Measurements from ENCODE around the gene PGAP6.
"Not testable (repeated sequence)": the region's sequence is repeated elsewhere in the genome, so short reads cannot be mapped to it uniquely, and the experiment has no call there.

The PGAP6 gene

DNA sequence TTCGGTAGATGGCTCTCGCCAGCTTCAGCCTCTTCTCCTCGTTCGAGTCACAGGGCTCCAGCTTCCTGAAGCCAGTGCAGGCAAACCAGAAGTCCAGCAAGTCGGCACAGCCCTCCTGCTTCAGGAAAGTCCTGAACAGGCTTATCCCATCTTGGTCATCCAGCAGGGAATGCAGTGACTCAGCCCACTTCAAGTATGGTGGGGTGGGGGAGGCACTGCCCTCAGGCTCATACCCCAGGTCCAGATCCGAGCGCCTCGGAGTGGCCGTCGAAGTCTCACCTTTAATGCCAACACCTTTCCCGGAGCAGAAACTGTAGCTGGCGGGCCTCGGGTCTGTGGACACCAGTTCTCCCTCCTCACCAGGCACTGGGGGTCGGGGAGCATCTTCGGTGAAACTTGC lies 35.2 kb downstream of the PGAP6 start:
- no peak overlapping the region for H3K4me3 ChIP-seq (ENCODE audit: low read depth, low read length)
- TF ChIP-seq, protein P1, sequence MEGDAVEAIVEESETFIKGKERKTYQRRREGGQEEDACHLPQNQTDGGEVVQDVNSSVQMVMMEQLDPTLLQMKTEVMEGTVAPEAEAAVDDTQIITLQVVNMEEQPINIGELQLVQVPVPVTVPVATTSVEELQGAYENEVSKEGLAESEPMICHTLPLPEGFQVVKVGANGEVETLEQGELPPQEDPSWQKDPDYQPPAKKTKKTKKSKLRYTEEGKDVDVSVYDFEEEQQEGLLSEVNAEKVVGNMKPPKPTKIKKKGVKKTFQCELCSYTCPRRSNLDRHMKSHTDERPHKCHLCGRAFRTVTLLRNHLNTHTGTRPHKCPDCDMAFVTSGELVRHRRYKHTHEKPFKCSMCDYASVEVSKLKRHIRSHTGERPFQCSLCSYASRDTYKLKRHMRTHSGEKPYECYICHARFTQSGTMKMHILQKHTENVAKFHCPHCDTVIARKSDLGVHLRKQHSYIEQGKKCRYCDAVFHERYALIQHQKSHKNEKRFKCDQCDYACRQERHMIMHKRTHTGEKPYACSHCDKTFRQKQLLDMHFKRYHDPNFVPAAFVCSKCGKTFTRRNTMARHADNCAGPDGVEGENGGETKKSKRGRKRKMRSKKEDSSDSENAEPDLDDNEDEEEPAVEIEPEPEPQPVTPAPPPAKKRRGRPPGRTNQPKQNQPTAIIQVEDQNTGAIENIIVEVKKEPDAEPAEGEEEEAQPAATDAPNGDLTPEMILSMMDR (IDR thresholded peaks at IDR 0.05; ENCODE audit: low read depth, low read length) = no peak
- no peak for TF ChIP-seq POLR2A (IDR thresholded peaks at IDR 0.05; ENCODE audit: extremely low read depth, insufficient read length)
- TF ChIP-seq MYC (IDR thresholded peaks at IDR 0.05; ENCODE audit: low read depth, low read length) = no peak
- TF ChIP-seq, protein P2, sequence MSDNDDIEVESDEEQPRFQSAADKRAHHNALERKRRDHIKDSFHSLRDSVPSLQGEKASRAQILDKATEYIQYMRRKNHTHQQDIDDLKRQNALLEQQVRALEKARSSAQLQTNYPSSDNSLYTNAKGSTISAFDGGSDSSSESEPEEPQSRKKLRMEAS (IDR thresholded peaks at IDR 0.05; ENCODE audit: low read depth, low read length) = no peak
- DNase-seq (ENCODE audit: low read depth) = no peak

DNA sequence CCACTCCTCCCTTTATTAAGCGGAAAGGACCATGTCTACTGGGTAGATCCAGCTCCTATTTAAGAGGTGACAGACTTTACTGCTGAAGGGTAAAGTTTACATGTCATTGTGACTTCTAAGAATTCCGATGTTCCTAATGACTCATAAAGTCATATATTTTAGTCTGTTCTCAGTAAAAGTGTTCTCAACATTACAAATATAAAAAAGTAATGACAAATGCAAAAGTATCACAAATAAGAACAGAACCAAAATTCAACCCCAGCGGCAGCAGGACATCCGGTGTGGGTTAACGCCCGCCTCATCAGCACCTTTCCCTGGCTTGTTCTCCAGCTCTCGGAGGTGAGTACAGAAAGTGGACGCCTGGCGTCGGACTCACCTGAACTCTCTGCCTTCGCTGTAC lies 36.0 kb downstream of the PGAP6 start:
- TF ChIP-seq MYC (IDR thresholded peaks at IDR 0.05; ENCODE audit: low read depth, low read length) (no peak), POLR2A (IDR thresholded peaks at IDR 0.05; ENCODE audit: extremely low read depth, insufficient read length) (no peak)
- TF ChIP-seq, protein P1 (IDR thresholded peaks at IDR 0.05; ENCODE audit: low read depth, low read length) = no peak
- TF ChIP-seq, protein P2 (IDR thresholded peaks at IDR 0.05; ENCODE audit: low read depth, low read length) = no peak
- no peak for DNase-seq (ENCODE audit: low read depth)
- H3K4me3 ChIP-seq (ENCODE audit: low read depth, low read length) = no peak overlapping the region

DNA sequence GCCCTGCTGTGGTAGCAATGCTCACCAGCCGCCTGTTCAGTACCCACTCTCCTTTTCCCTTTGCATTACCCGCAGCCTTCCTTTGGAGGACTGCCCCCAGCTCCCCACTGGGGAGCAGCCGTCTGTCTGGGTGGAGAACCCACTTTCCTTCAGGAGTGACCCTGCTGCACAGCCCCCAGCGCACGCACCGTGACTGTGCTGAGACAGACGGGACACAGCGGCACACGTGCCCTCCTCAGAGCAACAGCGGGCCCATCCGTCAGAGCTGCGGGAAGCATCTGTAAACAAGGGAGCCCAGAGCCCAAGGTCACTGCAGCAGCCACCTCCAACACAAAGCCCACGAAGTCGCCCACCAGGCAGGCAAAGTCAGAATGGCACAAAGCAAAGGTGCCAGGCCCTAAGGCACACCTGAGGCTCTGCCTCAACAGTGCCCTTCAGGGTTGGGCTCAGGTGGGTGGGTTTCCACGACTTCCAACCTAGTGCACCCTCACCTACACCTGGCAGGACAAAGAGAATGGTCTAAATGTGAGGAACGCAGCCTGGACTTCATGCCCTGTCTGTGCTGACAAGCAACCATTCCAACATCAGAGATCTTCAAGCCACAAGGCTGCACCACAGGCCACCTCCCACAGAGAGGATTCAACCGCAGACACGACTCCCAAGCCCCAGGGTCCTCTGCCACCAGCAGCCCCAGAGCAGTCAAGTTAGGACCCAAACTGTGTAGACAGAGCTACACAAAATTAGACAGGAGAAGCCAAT lies 39.1 kb downstream of the PGAP6 start:
- DNase-seq (ENCODE audit: low read depth) = peak; percentile 92
- TF ChIP-seq, protein P1 (IDR thresholded peaks at IDR 0.05; ENCODE audit: low read depth, low read length) = no peak
- TF ChIP-seq, protein P2 (IDR thresholded peaks at IDR 0.05; ENCODE audit: low read depth, low read length) = peak; percentile 53
- TF ChIP-seq POLR2A (IDR thresholded peaks at IDR 0.05; ENCODE audit: extremely low read depth, insufficient read length) (no peak), MYC (IDR thresholded peaks at IDR 0.05; ENCODE audit: low read depth, low read length) (peak; percentile 22; the same call in 1 of the 2 replicates)
- peak overlapping the region; percentile 32 for H3K4me3 ChIP-seq (ENCODE audit: low read depth, low read length)

DNA sequence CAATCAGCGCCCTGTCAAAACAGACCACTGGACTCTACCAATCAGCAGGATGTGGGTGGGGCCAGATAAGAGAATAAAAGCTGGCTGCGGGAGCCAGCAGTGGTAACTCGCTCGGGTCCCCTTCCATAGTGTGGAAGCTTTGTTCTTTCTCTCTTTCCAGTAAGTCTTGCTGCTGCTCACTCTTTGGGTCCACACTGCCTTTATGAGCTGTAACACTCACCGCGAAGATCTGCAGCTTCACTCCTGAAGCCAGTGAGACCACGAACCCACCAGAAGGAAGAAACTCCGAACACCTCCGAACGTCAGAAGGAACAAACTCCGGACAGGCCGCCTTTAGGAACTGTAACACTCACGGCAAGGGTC lies 39.8 kb downstream of the PGAP6 start:
- not testable (repeated sequence) for DNase-seq (ENCODE audit: low read depth)

DNA sequence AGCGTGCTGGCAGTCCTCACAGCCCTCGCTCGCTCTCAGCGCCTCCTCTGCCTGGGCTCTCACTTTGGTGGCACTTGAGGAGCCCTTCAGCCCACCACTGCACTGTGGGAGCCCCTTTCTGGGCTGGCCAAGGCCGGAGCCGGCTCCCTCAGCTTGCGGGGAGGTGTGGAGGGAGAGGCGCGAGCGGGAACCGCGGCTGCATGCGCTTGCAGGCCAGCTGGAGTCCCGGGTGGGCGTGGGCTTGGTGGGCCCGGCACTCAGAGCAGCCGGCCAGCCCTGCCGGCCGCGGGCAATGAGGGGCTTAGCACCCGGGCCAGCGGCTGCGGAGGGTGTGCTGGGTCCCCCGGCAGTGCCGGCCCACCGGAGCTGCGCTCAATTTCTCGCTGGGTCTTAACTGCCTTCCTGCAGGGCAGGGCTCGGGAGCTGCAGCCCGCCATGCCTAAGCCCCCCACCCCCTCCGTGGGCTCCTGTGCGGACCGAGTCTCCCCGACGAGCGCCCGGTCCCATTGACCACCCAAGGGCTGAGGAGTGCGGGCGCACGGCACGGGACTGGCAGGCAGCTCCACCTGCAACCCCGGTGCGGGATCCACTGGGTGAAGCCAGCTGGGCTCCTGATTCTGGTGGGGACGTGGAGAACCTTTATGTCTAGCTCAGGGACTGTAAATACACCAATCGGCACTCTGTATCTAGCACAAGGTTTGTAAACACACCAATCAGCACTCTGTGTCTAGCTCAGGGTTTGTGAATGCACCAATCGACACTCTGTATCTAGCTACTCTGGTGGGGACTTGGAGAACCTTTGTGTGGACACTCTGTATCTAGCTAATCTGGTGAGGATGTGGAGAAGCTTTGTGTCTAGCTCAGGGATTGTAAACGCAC lies 40.4 kb downstream of the PGAP6 start:
- H3K4me3 ChIP-seq (ENCODE audit: low read depth, low read length); DNase-seq (ENCODE audit: low read depth): not testable (repeated sequence)

More for the DNA sequence above, 39.8 kb downstream of the PGAP6 start:
- H3K4me3 ChIP-seq (ENCODE audit: low read depth, low read length) = not testable (repeated sequence)

DNA sequence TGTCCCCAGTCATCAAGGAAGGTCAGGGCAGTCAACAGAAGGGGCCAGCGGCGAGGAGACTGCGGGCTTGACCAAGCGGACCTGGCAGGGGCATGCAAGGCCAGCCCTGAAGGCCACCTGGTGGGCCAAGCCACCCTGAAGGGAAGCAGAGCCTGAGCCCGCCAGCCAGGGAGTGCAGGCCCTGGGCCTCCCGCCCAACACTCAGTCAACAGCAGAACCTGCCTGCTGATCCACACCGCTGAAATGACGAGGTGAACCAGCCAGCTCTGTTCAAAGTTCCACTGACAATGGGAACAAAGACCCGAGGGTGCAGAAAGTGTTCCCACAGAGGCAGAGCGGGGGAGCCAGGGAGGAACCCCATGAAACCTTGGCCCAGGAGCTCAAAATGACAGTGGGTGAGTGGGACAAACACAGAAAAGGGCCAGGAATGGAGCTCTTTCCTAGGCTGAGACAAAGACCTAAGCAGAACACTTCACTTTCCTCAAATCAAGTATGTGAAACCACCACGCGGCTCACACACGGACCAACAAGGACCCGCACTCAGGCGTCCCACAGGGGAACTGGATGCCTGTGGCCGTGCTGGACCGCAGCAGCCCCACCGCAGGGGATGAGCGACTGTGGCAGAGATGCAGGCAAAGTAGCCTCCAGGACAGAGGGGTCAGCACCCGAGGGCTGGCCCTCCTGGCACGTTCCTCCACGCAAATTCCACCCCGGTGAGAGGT lies 41.2 kb downstream of the PGAP6 start:
- TF ChIP-seq, protein P2 (IDR thresholded peaks at IDR 0.05; ENCODE audit: low read depth, low read length) = no peak
- TF ChIP-seq MYC (IDR thresholded peaks at IDR 0.05; ENCODE audit: low read depth, low read length) (no peak), POLR2A (IDR thresholded peaks at IDR 0.05; ENCODE audit: extremely low read depth, insufficient read length) (no peak)
- TF ChIP-seq, protein P1 (IDR thresholded peaks at IDR 0.05; ENCODE audit: low read depth, low read length) = no peak
- no peak overlapping the region for H3K4me3 ChIP-seq (ENCODE audit: low read depth, low read length)
- DNase-seq (ENCODE audit: low read depth) = no peak

Data from NB4 (cell line).